ENCODE data around the gene NOL11. TPM values are rescaled to one million over a fixed set of nuclear protein-coding genes. Genes with fewer than 3 reads are reported as not detected.
"Not testable (repeated sequence)": the region's sequence is repeated elsewhere in the genome, so short reads cannot be mapped to it uniquely, and the experiment has no call there.

The NOL11 gene
- total RNA-seq, 1 donor from 2014 or later: 35.4 TPM

GRCh38 chr17:67696347-67696746 is 21.4 kb upstream of the NOL11 start:
- Histone ChIP-seq H3K4me1 (no peaks in the 10 kb centered on the region), H3K4me3 (no peak overlapping the region), H3K36me3 (no peaks in the 10 kb centered on the region), H3K9me3 (no peaks in the 10 kb centered on the region), H3K27ac (no peak overlapping the region), H3K27me3 (no peaks in the 10 kb centered on the region)
- TF ChIP-seq CTCF (IDR thresholded peaks at IDR 0.05) (no peak), POLR2A (IDR thresholded peaks at IDR 0.05) (no peak), POLR2AphosphoS5 (IDR thresholded peaks at IDR 0.05; ENCODE audit: insufficient read depth in 1 of 2, low read depth in 1 of 2) (no peak)
- intact Hi-C loops (cut with DNase I): no loop called here
- DNase-seq (ENCODE audit: extremely low spot score in 2 of 2): no peak

- Histone ChIP-seq H3K36me3 (no peaks in the 10 kb centered on the region), H3K27me3 (no peaks in the 10 kb centered on the region), H3K4me3 (no peak overlapping the region), H3K27ac (no peak overlapping the region), H3K9me3 (no peaks in the 10 kb centered on the region), H3K4me1 (no peaks in the 10 kb centered on the region)
- DNase-seq (ENCODE audit: extremely low spot score in 2 of 2): no peak
- no peak for TF ChIP-seq POLR2AphosphoS5 (IDR thresholded peaks at IDR 0.05; ENCODE audit: insufficient read depth in 1 of 2, low read depth in 1 of 2)
- no peak for TF ChIP-seq CTCF (IDR thresholded peaks at IDR 0.05)
- intact Hi-C loops (cut with DNase I): no loop called here
Observed at GRCh38 chr17:67696853-67697498, 20.8 kb upstream of the NOL11 start.

GRCh38 chr17:67700037-67700724 is 17.6 kb upstream of the NOL11 start:
- intact Hi-C loops (cut with DNase I): no loop called here
- DNase-seq (ENCODE audit: extremely low spot score in 2 of 2): no peak
- Histone ChIP-seq H3K4me3 (no peak overlapping the region), H3K36me3 (no peaks in the 10 kb centered on the region), H3K27ac (no peak overlapping the region), H3K9me3 (no peaks in the 10 kb centered on the region), H3K4me1 (no peaks in the 10 kb centered on the region), H3K27me3 (no peaks in the 10 kb centered on the region)
- TF ChIP-seq CTCF (IDR thresholded peaks at IDR 0.05): no peak
- TF ChIP-seq POLR2AphosphoS5 (IDR thresholded peaks at IDR 0.05; ENCODE audit: insufficient read depth in 1 of 2, low read depth in 1 of 2): no peak
- TF ChIP-seq POLR2A (IDR thresholded peaks at IDR 0.05): no peak

- H3K27me3 ChIP-seq: no peaks in the 10 kb centered on the region
- H3K4me3 ChIP-seq: no peak overlapping the region
- no peaks in the 10 kb centered on the region for H3K4me1 ChIP-seq
- no peak overlapping the region for H3K27ac ChIP-seq
- H3K36me3 ChIP-seq: no peaks in the 10 kb centered on the region
- H3K9me3 ChIP-seq: no peaks in the 10 kb centered on the region
- no peak for TF ChIP-seq CTCF (IDR thresholded peaks at IDR 0.05)
- no peak for DNase-seq (ENCODE audit: extremely low spot score in 2 of 2)
- intact Hi-C loops (cut with DNase I): no loop called here
Observed at GRCh38 chr17:67700725-67701119, 17.0 kb upstream of the NOL11 start.

GRCh38 chr17:67702861-67703260 is 14.9 kb upstream of the NOL11 start:
- H3K36me3 ChIP-seq; H3K9me3 ChIP-seq; H3K27me3 ChIP-seq; H3K4me3 ChIP-seq; H3K4me1 ChIP-seq; DNase-seq (ENCODE audit: extremely low spot score in 2 of 2); H3K27ac ChIP-seq; intact Hi-C loops (cut with DNase I): not testable (repeated sequence)

Data from vagina (tissue), 2 donors.